Calu3 (cell line): ENCODE results near the gene CRYZL1. TPM values are rescaled to one million over a fixed set of nuclear protein-coding genes. Genes with fewer than 3 reads are reported as not detected.

Experiments
- BruUV-seq: library from RNA; stranded (reverse); fragments of 400-500 nt; replicated peaks from 2 replicates; lab custom pipeline; 2021; lab: Mats Ljungman, UMichigan
- CTCF ChIA-PET: fragments of 300-600 bp; sonication (Branson Sonifier 250); formaldehyde crosslinking; loops from one replicate; lab custom pipeline; 2022; ENCODE audit warnings: antibody characterized with exemption; lab: Charles Lee
- DNase-seq: peaks from one replicate; pipeline ENCODE4 v3.0.0; 2022
- H3K27ac Mint-ChIP-seq: one replicate; pipeline ENCODE4 v1.8.0; 2022; ENCODE audit warnings: mixed read lengths; ENCODE audit not compliant: unreplicated experiment
- H3K27me3 Mint-ChIP-seq: one replicate; pipeline ENCODE4 v1.8.0; 2022; ENCODE audit warnings: mixed read lengths; ENCODE audit not compliant: unreplicated experiment
- H3K36me3 Mint-ChIP-seq: one replicate; pipeline ENCODE4 v1.8.0; 2022; ENCODE audit warnings: mild to moderate bottlenecking, moderate library complexity, mixed read lengths; ENCODE audit not compliant: insufficient read depth, unreplicated experiment
- H3K4me1 Mint-ChIP-seq: one replicate; pipeline ENCODE4 v1.8.0; 2022; ENCODE audit warnings: mild to moderate bottlenecking, low read depth, mixed read lengths; ENCODE audit not compliant: unreplicated experiment
- H3K4me3 Mint-ChIP-seq: one replicate; pipeline ENCODE4 v1.8.0; 2022; ENCODE audit warnings: mild to moderate bottlenecking, low read depth, moderate library complexity, mixed read lengths; ENCODE audit not compliant: unreplicated experiment
- H3K9me3 Mint-ChIP-seq: one replicate; pipeline ENCODE4 v1.8.0; 2022; ENCODE audit warnings: low read depth, mixed read lengths; ENCODE audit not compliant: unreplicated experiment
- intact Hi-C: fragments of 100-400 bp; cut with micrococcal nuclease; formaldehyde crosslinking; loops from one replicate; pipeline ENCODE4 v1.10.0; 2022; ENCODE audit not compliant: unreplicated experiment
- total RNA-seq: library from RNA; stranded (reverse); gene quantifications from 2 replicates; pipeline ENCODE4 v1.2.3, GENCODE V29; 2022
- TF ChIP-seq, protein P1 (sequence below): fragments of 200-600 bp; IDR thresholded peaks from one replicate; pipeline ENCODE4 v1.8.0; 2022; ENCODE audit warnings: antibody characterized with exemption; ENCODE audit not compliant: unreplicated experiment

The CRYZL1 gene
- total RNA-seq, 1 experiment from 2014 or later = 22.1 TPM

DNA sequence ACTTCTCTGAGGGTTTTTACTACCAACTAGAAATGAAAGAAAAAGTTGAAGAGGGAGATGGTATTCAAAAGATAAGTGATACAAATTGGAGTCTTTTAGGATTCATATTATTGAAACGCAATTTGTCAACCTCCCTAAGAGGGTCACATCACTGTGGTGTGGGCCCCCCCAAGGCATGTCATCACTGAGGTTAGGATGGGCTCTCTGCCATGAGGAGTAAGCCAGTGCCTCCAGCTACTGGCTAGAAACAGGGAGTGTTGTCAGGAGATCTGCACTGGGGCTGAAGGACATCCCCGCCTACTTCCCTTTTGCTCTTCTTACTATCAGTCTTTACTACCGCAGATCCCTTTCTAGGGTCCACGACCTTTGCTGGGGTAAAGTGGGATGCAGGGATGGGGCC, 26.6 kb upstream of the CRYZL1 start:
- CTCF ChIA-PET = no interaction called here
- Mint-ChIP-seq H3K27ac (no peak overlapping the region), H3K4me3 (no peak overlapping the region), H3K36me3 (no peaks in the 10 kb centered on the region), H3K9me3 (no peaks in the 10 kb centered on the region), H3K27me3 (no peaks in the 10 kb centered on the region), H3K4me1 (peaks cover 3% of the 10 kb centered on the region)
- no TSS peak for BruUV-seq
- intact Hi-C loops = no loop called here
- TF ChIP-seq, protein P1, sequence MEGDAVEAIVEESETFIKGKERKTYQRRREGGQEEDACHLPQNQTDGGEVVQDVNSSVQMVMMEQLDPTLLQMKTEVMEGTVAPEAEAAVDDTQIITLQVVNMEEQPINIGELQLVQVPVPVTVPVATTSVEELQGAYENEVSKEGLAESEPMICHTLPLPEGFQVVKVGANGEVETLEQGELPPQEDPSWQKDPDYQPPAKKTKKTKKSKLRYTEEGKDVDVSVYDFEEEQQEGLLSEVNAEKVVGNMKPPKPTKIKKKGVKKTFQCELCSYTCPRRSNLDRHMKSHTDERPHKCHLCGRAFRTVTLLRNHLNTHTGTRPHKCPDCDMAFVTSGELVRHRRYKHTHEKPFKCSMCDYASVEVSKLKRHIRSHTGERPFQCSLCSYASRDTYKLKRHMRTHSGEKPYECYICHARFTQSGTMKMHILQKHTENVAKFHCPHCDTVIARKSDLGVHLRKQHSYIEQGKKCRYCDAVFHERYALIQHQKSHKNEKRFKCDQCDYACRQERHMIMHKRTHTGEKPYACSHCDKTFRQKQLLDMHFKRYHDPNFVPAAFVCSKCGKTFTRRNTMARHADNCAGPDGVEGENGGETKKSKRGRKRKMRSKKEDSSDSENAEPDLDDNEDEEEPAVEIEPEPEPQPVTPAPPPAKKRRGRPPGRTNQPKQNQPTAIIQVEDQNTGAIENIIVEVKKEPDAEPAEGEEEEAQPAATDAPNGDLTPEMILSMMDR = no peak
- no peak for DNase-seq

DNA sequence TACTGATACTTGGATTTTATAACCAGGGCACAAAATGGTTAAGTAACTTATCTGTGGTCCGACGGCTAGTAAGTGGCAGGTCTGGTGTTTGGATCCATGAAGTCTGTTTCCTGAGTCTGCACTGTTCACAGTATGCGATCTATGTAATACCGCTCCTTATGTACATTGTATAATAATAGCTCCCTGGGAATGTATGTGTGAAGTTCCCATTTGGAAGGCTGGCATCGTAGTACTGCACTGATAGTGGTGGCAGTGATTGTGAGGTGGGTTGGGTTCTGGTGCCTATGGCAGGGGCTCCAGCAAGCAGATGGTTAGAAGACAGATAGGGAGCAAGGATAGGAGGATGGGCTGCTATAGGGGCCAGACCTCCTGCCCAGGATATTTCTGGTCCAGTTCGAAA, 26.1 kb upstream of the CRYZL1 start:
- H3K27ac Mint-ChIP-seq = no peak overlapping the region
- no peak for DNase-seq
- no TSS peak for BruUV-seq
- H3K4me1 Mint-ChIP-seq = no peaks in the 10 kb centered on the region
- intact Hi-C loops = no loop called here
- TF ChIP-seq, protein P1 = no peak
- no peak overlapping the region for H3K4me3 Mint-ChIP-seq
- H3K27me3 Mint-ChIP-seq = no peaks in the 10 kb centered on the region
- CTCF ChIA-PET = interaction anchor here (0.7 kb wide), 1 partner anchor 103 kb away, joined by 3 read pairs; no protein-coding TSS in a partner anchor
- no peaks in the 10 kb centered on the region for H3K9me3 Mint-ChIP-seq
- no peaks in the 10 kb centered on the region for H3K36me3 Mint-ChIP-seq

DNA sequence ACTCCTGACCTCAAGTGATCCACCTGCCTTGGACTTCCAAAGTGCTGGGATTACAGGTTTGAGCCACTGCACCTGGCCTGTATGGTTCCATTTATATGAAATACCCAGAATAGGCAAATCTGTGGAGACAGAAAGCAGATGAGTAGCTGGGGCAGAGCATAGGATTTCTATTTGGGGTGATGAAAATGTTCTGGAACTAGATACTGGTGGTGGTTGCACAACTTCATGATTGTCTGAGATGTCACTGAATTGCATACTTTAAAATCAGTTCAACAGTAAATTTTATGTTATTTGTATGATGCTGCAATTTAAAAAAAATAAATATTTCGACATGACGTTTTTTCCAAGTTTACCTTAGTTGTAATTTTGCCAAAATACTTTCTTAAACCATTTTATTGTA, 24.6 kb upstream of the CRYZL1 start:
- CTCF ChIA-PET = no interaction called here
- Mint-ChIP-seq H3K4me1 (peaks cover 9% of the 10 kb centered on the region), H3K27ac (no peak overlapping the region), H3K27me3 (no peaks in the 10 kb centered on the region), H3K36me3 (no peaks in the 10 kb centered on the region), H3K4me3 (no peak overlapping the region), H3K9me3 (no peaks in the 10 kb centered on the region)
- TF ChIP-seq, protein P1 = no peak
- no peak for DNase-seq
- intact Hi-C loops = no loop called here
- no TSS peak for BruUV-seq

DNA sequence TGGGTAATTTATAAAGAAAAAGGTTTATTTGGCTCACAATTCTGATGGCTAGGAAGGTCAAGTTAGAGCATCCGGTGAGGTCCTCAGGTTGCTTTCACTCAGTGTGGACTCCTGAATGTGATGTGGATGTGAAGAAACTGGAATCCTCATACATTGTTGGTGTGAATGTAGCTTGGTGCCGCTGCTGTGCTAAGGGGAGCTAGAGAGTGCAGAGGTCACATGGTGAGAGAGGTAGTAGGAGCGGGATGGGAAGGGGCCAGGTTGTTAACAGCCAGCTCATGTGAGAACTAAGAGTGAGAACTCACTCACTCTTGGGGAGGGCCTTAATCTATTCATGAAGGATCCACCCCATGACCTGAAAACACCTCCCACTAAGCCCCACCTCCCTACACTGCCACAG, 22.6 kb upstream of the CRYZL1 start:
- no peak overlapping the region for H3K4me3 Mint-ChIP-seq
- H3K4me1 Mint-ChIP-seq = peaks cover 10% of the 10 kb centered on the region
- no peaks in the 10 kb centered on the region for H3K27me3 Mint-ChIP-seq
- DNase-seq = no peak
- intact Hi-C loops = no loop called here
- H3K9me3 Mint-ChIP-seq = no peaks in the 10 kb centered on the region
- TF ChIP-seq, protein P1 = no peak
- no peak overlapping the region for H3K27ac Mint-ChIP-seq
- no peaks in the 10 kb centered on the region for H3K36me3 Mint-ChIP-seq
- BruUV-seq = no TSS peak
- CTCF ChIA-PET = no interaction called here
